Stimulated activated CD8-positive, alpha-beta memory T cell treated with anti-CD3 and anti-CD28 coated beads, Interleukin-12 subunit alpha, Interleukin-12 subunit beta, amount 100 ng/mL, for 24 hours (primary cell): ENCODE measurements around the gene BLOC1S2.
"Not testable (repeated sequence)": the region's sequence is repeated elsewhere in the genome, so short reads cannot be mapped to it uniquely, and the experiment has no call there.

ENCODE experiments used
- DNase-seq: peaks from one replicate; pipeline ENCODE4 v3.0.0-alpha.2; 2020; ENCODE audit errors: extremely low read depth

Gene BLOC1S2

GRCh38 chr10:100291356-100291755 is 4.9 kb upstream of the BLOC1S2 start:
- no peak for DNase-seq

DNA sequence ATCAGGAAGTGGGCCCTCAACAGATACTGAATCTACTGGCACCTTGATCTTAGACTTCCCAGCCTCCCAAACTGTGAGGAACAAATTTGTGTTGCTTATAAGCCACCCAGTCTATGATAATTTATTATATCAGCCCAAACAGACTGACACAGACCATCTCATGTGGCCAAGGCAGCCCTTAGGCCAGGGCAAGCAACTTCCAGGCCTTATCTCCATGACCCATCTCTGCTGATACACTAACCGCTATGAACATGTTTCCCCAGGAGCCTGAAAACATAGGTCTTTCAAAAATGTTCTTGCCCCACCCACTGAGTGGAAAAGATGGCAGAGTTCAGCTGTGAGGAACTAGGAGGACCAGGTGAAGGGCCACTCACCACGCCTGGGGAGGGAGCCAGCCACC is 3.2 kb upstream of the BLOC1S2 start:
- no peak for DNase-seq

GRCh38 chr10:100288196-100288595 is 1.7 kb upstream of the BLOC1S2 start:
- DNase-seq, result no peak

GRCh38 chr10:100287756-100288155 is 1.3 kb upstream of the BLOC1S2 start:
- no peak for DNase-seq

- not testable (repeated sequence) for DNase-seq
Observed at GRCh38 chr10:100285326-100285725, 1.2 kb downstream of the BLOC1S2 start.

DNA sequence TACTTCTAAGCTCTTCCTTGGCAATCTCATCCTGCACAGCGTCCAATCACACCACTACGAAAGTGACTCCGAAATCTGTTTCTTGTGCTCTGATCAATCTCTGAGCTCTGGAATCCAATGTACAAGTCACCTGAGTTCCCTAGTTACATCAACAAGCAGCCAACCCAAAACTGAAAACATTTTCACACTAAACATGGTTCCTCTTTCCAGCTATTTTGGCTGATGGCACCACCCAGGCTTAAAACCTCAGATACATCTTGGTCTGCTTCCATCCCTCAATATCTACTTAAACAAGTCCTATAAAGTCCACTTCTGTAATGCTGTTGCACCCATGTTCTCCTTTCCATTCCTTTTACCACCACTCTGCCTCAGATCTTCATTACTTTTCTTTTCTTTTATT is 3.6 kb downstream of the BLOC1S2 start:
- DNase-seq, result no peak

GRCh38 chr10:100276971-100277370 is 9.5 kb downstream of the BLOC1S2 start:
- not testable (repeated sequence) for DNase-seq

- peak; percentile 47 for DNase-seq
Observed at GRCh38 chr10:100267239-100268104, 19.0 kb downstream of the BLOC1S2 start, which contains the start of gene CWF19L1. TSS of gene CWF19L1 (minus strand) at chr10:100267638. CDS start at chr10:100267593, 45 bp downstream.

- no peak for DNase-seq
Observed at GRCh38 chr10:100265821-100266485, 20.5 kb downstream of the BLOC1S2 start.

DNA sequence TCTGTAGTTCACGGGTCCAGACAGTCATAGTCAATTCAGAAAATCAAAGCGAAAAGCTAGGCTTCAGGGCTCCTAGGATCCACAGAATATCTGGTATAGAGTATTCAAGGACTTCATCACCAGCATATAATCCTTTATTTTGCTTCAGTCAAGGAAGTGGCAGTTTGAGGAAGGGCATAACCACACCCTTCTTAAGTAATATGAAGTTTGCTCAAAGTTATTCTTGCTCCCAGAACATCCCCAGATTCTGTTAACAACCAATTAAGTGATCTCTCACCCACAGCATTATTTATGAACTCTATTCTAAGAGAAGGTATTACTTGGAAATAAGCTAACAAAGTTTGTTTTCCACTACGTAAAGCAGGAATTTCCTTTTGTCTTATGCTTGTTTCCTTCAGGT is 32.3 kb downstream of the BLOC1S2 start:
- no peak for DNase-seq

- no peak for DNase-seq
Observed at GRCh38 chr10:100253041-100253440, 33.4 kb downstream of the BLOC1S2 start.

DNA sequence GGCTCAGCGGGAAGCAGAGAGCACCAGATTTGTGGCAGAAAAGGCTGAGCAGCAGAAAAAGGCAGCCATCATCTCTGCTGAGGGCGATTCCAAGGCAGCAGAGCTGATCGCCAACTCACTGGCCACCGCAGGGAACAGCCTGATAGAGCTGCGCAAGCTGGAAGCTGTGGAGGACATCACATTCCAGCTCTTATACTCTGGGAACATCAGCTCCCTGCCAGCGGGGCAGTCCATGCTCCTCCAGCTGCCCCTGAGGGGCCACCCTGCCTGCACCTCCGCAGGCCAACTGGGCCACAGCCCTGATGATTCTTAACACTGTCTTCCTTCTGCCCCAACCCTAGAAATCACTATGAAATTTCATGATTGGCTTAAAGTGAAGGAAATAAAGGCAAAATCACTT is 37.7 kb downstream of the BLOC1S2 start:
- DNase-seq, result no peak

DNA sequence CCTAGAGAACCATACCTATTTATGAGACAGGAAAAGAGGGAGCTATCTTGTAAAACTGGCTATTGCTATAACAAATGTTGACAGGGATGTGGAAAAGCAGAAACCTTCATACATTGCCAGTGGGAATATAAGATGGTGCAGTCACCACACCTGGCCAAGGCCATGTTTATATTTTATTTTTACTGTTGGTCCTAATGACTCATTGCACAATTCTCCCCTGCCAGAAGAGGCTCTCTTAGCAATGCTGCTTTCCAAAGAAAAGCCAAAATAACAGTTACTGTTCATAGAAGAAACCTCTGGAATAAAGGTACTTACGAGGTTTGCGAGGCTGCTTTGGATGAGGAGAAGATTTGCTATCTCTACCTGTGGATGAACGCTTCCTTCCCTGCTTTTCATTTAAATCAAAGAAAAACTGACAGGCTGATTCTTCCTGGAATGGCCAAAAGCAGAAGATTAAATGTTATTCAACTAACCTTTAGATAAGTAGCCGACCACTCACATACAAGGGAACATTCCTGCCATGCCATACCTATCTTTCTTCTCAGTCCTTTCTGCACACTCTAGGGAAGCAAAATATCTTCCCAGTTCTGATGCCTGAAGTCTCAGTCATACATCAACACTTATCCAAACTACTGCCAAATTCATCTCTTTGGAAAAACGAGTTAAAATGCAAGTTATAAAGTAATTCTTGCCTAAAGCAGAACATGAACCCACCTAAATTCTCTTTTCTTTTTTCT is 40.8 kb downstream of the BLOC1S2 start:
- DNase-seq, result no peak

DNA sequence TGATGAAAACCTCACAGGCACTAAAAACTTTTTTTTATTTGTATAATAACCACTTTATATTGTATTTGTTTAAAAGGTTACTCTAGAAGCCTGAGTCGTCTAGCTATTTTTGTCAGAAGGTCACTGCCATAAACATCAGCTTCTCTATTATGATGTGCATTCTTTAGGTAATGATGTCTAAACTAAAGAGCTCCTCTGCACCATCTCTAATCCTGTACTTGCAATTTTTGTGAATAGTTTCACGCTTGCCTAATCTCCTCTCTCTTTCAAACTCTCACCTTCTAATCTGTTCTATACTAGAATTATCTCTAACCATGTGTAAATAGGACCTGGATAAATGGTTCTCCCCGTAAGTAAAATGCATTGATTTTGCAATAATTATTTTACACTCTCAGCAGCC is 46.6 kb downstream of the BLOC1S2 start:
- DNase-seq, result no peak

DNA sequence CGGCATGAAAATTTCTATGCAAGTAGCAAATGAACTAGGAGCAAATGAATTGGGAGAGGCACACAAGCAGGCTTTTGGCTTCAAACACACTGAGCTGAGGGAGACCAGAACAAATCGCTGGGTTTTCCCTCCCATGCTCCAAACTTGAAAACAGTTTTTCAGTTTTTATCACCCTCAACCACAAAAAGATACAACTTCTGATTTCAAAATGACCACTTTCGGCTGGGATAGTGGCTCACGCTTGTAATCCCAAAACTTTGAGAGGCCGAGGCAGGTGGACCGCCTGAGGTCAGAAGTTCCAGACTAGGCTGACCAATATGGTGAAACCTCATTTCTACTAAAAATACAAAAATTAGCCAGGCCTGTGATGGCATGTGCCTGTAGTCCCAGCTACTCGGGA is 48.1 kb downstream of the BLOC1S2 start:
- DNase-seq, result no peak

GRCh38 chr10:100232101-100232500 is 54.4 kb downstream of the BLOC1S2 start:
- no peak for DNase-seq

DNA sequence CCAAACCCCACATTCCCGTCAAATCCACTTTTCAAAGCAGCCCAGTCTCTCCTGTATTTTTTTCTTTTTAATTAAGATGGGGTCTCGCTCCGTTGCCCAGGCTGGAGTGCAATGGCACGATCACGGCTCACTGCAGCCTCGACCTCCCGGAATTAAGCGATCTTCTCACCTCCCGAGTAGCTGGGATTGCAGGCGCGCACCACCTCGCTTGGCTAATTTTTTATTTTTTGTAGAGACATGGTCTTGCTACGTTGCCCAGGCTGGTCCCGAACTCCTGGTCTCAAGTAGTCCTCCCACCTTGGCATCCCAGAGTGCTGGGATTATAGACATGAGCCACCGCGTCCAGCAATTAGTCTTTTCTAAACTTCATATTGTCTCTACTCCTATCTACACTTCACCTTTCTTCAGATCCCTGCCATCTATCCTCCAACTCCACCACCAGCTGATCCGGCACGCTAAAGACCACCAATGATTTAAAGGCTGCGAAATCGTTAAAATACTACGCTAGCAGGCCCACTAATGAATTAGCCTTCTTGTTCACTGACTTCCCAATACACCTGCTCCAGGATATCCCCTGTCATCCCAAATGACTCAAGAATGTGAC is 56.6 kb downstream of the BLOC1S2 start:
- no peak for DNase-seq

GRCh38 chr10:100223879-100224278 is 62.6 kb downstream of the BLOC1S2 start:
- no peak for DNase-seq
